ENCODE results near the gene TRPC4. TPM values are rescaled to one million over a fixed set of nuclear protein-coding genes. Genes with fewer than 3 reads are reported as not detected.

The TRPC4 gene
- total RNA-seq, 1 experiment from 2014 or later, result 0.10 TPM

DNA sequence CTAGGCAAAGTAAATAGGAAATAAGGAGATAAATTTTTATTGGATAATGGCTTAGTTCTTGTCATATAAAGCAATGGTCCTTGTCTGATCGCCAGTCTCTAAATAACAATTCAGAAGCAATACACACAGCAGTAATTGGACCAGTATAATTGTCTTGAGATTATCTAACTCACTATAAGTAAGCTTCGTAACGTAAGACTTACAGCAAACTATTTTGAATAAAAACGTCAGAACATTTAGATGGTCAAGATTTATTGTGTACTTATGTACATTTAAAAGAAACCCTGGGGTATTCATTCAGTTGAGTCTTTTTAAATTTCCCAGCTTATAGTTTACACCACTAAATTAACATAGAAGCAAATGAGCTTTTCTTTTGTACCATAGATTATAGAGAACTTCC is 20.2 kb upstream of the TRPC4 start:
- ChIA-PET CTCF (no interaction called here), POLR2A (no interaction called here)
- no peaks in the 10 kb centered on the region for H3K36me3 ChIP-seq (ENCODE audit: control insufficient read depth, insufficient read depth, low read length)
- H3K27ac ChIP-seq (ENCODE audit: low read length), result no peak overlapping the region
- H3K4me3 ChIP-seq (ENCODE audit: low read depth in 2 of 2, low read length in 2 of 2), result no peak overlapping the region
- ATAC-seq (no peak), DNase-seq (ENCODE audit: low read depth, low spot score) (no peak)
- H3K4me1 ChIP-seq (ENCODE audit: control insufficient read depth, insufficient read depth, low read length), result no peaks in the 10 kb centered on the region
- no peaks in the 10 kb centered on the region for H3K9me3 ChIP-seq (ENCODE audit: control insufficient read depth, insufficient read depth, low read depth, low read length)
- H3K27me3 ChIP-seq (ENCODE audit: control insufficient read depth, insufficient read depth, low read length), result no peaks in the 10 kb centered on the region
- in situ Hi-C loops (cut with HindIII; ENCODE audit: low pct_unique_long_range_greater_than_20kb, low sequenced_read_pairs) (no loop called here), intact Hi-C loops (cut with micrococcal nuclease; ENCODE audit: unreplicated experiment) (no loop called here)
- no TSS peak for BruUV-seq (replicated peaks)
- no peak for TF ChIP-seq POLR2AphosphoS5 (IDR thresholded peaks at IDR 0.05; ENCODE audit: low read depth, low read length)
- TF ChIP-seq, protein P1, sequence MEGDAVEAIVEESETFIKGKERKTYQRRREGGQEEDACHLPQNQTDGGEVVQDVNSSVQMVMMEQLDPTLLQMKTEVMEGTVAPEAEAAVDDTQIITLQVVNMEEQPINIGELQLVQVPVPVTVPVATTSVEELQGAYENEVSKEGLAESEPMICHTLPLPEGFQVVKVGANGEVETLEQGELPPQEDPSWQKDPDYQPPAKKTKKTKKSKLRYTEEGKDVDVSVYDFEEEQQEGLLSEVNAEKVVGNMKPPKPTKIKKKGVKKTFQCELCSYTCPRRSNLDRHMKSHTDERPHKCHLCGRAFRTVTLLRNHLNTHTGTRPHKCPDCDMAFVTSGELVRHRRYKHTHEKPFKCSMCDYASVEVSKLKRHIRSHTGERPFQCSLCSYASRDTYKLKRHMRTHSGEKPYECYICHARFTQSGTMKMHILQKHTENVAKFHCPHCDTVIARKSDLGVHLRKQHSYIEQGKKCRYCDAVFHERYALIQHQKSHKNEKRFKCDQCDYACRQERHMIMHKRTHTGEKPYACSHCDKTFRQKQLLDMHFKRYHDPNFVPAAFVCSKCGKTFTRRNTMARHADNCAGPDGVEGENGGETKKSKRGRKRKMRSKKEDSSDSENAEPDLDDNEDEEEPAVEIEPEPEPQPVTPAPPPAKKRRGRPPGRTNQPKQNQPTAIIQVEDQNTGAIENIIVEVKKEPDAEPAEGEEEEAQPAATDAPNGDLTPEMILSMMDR (IDR thresholded peaks at IDR 0.05), result no peak
- no peak for TF ChIP-seq SIN3A (IDR thresholded peaks at IDR 0.05; ENCODE audit: borderline replicate concordance, insufficient read depth, low read depth, low read length)
- TF ChIP-seq, protein P2, sequence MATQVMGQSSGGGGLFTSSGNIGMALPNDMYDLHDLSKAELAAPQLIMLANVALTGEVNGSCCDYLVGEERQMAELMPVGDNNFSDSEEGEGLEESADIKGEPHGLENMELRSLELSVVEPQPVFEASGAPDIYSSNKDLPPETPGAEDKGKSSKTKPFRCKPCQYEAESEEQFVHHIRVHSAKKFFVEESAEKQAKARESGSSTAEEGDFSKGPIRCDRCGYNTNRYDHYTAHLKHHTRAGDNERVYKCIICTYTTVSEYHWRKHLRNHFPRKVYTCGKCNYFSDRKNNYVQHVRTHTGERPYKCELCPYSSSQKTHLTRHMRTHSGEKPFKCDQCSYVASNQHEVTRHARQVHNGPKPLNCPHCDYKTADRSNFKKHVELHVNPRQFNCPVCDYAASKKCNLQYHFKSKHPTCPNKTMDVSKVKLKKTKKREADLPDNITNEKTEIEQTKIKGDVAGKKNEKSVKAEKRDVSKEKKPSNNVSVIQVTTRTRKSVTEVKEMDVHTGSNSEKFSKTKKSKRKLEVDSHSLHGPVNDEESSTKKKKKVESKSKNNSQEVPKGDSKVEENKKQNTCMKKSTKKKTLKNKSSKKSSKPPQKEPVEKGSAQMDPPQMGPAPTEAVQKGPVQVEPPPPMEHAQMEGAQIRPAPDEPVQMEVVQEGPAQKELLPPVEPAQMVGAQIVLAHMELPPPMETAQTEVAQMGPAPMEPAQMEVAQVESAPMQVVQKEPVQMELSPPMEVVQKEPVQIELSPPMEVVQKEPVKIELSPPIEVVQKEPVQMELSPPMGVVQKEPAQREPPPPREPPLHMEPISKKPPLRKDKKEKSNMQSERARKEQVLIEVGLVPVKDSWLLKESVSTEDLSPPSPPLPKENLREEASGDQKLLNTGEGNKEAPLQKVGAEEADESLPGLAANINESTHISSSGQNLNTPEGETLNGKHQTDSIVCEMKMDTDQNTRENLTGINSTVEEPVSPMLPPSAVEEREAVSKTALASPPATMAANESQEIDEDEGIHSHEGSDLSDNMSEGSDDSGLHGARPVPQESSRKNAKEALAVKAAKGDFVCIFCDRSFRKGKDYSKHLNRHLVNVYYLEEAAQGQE (IDR thresholded peaks at IDR 0.05; ENCODE audit: insufficient read depth in 1 of 2, low read depth in 2 of 2, low read length in 1 of 2), result no peak
- no peak for TF ChIP-seq TCF7L2 (IDR thresholded peaks at IDR 0.05; ENCODE audit: low read depth, low read length)

DNA sequence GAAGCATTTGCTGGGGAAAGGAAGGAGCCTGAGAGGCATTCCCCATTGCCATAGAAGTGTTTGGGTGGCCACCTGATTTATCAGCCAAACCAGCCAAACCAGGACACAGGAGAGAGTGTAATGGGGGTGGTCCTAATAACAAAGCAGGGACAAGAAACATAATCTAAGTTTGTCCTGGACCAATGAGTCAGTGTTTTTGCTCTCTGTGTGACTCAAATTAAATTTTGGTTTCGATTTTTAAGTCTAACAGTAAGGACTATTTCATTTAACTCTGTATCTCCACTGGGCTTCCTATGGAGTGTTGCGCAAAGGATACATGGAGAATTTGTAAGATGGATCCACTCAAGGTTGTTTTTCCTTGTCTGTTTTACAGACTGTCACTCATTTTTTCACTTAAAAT is 19.5 kb upstream of the TRPC4 start:
- POLR2A ChIA-PET, result no interaction called here
- no peak overlapping the region for H3K4me3 ChIP-seq (ENCODE audit: low read depth in 2 of 2, low read length in 2 of 2)
- intact Hi-C loops (cut with micrococcal nuclease; ENCODE audit: unreplicated experiment) (no loop called here), in situ Hi-C loops (cut with HindIII; ENCODE audit: low pct_unique_long_range_greater_than_20kb, low sequenced_read_pairs) (no loop called here)
- no peaks in the 10 kb centered on the region for H3K27me3 ChIP-seq (ENCODE audit: control insufficient read depth, insufficient read depth, low read length)
- H3K9me3 ChIP-seq (ENCODE audit: control insufficient read depth, insufficient read depth, low read depth, low read length), result no peaks in the 10 kb centered on the region
- DNase-seq (ENCODE audit: low read depth, low spot score), result no peak
- ATAC-seq, result no peak
- CTCF ChIA-PET, result no interaction called here
- no peaks in the 10 kb centered on the region for H3K36me3 ChIP-seq (ENCODE audit: control insufficient read depth, insufficient read depth, low read length)
- TF ChIP-seq, protein P1 (IDR thresholded peaks at IDR 0.05), result no peak
- TF ChIP-seq POLR2AphosphoS5 (IDR thresholded peaks at IDR 0.05; ENCODE audit: low read depth, low read length), result no peak
- no peak for TF ChIP-seq SIN3A (IDR thresholded peaks at IDR 0.05; ENCODE audit: borderline replicate concordance, insufficient read depth, low read depth, low read length)
- TF ChIP-seq, protein P2 (IDR thresholded peaks at IDR 0.05; ENCODE audit: insufficient read depth in 1 of 2, low read depth in 2 of 2, low read length in 1 of 2), result no peak
- no peak for TF ChIP-seq TCF7L2 (IDR thresholded peaks at IDR 0.05; ENCODE audit: low read depth, low read length)
- H3K4me1 ChIP-seq (ENCODE audit: control insufficient read depth, insufficient read depth, low read length), result no peaks in the 10 kb centered on the region
- no TSS peak for BruUV-seq (replicated peaks)
- no peak overlapping the region for H3K27ac ChIP-seq (ENCODE audit: low read length)
